GM20431 (cell line): ENCODE measurements around the gene UBFD1.
"Not testable (repeated sequence)": the region's sequence is repeated elsewhere in the genome, so short reads cannot be mapped to it uniquely, and the experiment has no call there.

Experiments
- in situ Hi-C: fragments of 300-500 bp; cut with MseI, MboI; formaldehyde crosslinking; loops from one replicate; pipeline ENCODE4 v1.15.0; 2020; ENCODE audit warnings: low sequenced_read_pairs; ENCODE audit not compliant: unreplicated experiment

Gene UBFD1

DNA sequence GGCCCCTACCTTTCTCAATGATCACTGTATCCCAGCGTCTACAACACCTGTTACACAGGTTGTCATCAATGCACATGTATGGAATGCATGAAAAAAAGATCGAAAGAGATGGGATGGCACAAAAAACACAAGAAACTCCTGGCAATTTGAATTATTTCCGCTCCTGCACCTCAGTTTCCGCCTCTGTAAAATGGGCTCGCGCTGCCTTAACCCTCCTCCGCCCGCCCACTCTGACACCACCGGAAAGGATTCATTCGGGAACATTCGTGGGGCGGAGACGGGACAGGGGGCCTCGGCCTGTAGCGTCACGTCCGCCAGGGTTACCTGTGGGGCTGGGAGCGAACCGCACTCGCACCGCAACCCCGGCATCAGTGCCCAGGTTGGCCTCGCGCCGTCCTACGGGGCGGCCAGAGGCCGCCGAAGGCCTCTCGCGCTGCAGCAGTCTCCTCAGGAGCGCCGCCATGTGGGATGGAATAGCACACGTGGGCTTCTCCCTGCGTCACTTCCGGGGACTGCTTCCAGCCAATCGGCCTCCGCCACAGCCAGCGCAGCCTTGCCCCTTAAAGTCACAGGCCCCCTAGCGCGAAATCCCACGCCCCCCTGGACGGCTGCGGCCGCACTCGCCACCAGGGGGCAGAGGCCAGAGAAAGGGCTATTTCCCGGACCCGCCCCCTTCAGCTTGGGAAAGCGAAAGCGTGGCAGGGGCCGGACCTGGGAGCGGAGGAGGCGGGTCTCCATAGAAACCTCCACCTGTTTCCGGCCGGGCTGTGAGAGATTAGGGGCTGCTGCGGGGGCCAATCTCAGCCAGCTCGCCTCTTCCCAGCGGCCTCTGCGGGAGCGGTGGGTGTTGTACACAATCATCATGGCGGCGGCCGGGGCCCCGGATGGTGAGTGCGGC lies at the start of gene UBFD1, which contains the start of gene EARS2:
Gene UBFD1 (plus strand): TSS at position 847 of the 898 bp plus-strand sequence. CDS start 16 bp downstream, at position 863.
Gene EARS2 (minus strand): TSS at position 470 of the 898 bp plus-strand sequence. CDS start 7 bp downstream, at position 463.
- in situ Hi-C loops = no loop called here

GRCh38 chr16:23508589-23509440 lies 48.7 kb upstream of the UBFD1 start:
- in situ Hi-C loops = no loop called here

- in situ Hi-C loops = no loop called here
These were observed 48.1 kb upstream of the UBFD1 start for GRCh38 chr16:23509441-23509754.

GRCh38 chr16:23509782-23510163 lies 47.8 kb upstream of the UBFD1 start:
- in situ Hi-C loops = no loop called here

- in situ Hi-C loops = no loop called here
These were observed 47.2 kb upstream of the UBFD1 start, which contains the start of gene GGA2 for GRCh38 chr16:23510164-23510914. Gene GGA2 (minus strand): TSS chr16:23510494. CDS start chr16:23510411, 83 bp downstream.

GRCh38 chr16:23510915-23511270 lies 46.6 kb upstream of the UBFD1 start:
- in situ Hi-C loops = not testable (repeated sequence)

- in situ Hi-C loops = no loop called here
These were observed 45.8 kb upstream of the UBFD1 start for GRCh38 chr16:23511731-23512130.

GRCh38 chr16:23512168-23512695 lies 45.3 kb upstream of the UBFD1 start:
- in situ Hi-C loops = no loop called here

DNA sequence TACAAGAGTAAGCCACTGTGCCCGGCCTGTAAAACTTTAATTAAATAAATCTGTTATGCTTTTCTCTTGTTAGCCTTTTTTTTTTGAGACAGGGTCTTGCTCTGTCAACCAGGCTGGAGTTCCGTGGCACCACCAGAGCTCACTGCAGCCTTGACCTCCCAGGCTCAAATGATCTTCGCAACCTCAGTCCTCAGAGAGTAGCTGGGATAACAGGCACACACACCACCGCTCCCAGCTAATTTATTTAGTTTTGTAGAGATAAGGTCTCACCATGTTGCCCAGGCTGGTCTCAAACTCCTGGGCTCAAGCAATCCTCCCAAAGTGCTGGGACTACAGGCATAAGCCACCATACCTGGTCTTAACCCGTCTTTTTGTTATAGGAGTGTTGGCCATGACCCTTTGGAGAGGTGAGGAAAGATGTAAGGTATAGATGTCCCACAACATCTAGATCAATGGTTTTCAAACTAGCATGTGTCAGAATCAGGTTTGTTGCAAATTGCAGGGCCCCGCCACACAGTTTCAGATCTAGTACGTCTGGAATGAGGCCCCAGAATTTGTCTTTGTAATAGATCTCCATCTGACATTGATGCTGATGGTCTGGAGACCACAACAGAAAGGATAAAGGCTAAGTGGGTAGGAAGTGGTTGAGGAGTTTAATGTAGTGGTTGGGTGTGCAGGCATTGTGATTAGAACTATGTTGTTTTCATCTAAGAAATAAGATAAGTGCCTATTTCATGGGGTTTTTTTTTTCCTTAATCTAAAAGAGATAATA lies 43.0 kb upstream of the UBFD1 start:
- in situ Hi-C loops = no loop called here

DNA sequence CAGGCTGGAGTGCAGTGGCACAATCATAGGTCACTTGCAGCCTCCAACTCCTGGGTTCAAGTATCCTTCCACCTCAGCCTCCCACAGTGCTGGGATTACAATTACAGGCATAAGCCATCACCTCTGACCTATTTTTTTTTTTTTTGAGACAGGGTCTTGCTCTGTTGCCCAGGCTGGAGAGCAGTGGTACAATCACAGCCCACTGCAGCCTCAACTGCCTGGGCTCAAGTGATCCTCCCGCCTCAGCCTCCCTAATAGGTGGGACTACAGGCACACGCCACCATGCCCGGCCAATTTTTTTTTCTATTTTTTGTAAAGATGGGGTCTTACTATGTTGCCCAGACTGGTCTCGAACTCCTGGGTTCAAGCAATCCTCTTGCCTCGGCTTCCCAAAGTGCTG lies 41.6 kb upstream of the UBFD1 start:
- in situ Hi-C loops = no loop called here

DNA sequence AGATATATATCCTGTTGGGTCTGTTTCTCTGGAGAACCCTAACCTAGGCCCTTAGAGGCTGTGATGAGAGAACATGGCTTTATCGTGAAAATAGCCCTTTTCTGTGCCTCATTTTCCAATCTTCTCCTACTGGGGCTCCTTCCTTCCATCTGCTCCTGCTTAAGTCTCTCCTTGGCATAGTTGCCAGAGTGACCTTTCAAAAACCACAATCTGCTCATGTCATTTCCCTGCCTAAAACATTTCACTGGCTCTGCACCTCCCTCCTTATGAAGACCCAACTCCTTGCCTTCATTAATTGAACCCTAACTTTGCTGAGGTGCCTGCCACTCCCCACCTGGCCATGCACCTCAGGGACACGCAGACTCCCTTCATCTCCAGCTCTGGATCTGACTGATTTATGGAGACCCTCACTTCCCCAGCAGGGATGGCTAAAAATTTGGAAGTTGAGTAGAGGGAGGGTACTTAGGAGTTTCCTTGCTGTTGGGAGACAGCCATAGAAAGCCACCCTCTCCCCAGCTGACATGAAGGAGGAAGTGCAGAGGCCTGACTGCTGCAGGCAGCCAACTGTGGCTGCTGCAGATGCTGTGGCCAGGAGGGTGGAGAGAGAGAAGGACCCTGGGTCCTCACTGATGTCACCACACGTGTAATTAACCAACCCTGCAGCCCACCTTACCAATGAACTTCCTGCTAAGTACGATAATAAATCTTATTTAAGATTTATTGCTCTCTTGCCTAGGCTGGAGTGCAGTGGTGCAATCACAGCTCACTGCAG lies 41.0 kb upstream of the UBFD1 start:
- in situ Hi-C loops = no loop called here

DNA sequence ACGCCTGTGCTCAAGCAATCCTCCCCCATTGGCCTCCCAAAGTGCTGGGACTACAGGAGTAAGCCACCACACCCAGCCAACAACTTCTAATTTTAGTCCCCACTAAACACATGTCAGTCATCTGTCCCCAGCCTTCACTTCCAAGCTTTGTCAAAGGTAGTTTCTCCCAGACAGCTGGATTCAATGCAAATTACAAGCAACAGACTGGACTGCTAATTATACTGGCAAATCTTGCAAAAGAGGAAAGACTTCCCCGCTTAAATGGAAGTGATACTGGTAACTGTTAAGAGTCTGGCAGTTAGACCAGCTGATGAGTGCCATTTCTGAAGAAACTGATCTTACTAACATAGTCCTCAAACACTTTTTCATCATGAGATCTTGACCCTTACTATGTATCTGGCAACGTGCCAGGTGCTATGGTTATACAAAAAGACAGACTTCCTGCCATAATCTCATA lies 39.1 kb upstream of the UBFD1 start:
- in situ Hi-C loops = no loop called here

DNA sequence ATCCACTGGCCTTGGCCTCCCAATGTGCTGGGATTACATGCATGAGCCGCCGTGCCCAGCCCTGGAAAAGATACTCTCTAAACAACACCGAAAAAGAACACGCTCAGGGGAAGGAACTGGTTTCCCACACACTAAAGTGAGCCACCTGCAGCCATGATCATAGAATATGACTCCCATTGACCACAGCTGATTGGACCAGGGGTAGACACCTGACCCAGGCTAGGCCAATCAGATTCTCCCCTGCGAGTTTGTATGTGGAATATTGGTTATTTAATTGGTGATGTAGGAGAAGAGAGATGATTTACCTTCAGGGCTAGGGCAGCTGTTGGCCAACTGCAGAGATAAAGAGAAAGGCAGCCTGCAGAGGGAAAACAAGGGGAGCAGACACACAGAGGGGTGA lies 38.2 kb upstream of the UBFD1 start:
- in situ Hi-C loops = no loop called here

GRCh38 chr16:23520500-23520899 lies 37.0 kb upstream of the UBFD1 start:
- in situ Hi-C loops = no loop called here

DNA sequence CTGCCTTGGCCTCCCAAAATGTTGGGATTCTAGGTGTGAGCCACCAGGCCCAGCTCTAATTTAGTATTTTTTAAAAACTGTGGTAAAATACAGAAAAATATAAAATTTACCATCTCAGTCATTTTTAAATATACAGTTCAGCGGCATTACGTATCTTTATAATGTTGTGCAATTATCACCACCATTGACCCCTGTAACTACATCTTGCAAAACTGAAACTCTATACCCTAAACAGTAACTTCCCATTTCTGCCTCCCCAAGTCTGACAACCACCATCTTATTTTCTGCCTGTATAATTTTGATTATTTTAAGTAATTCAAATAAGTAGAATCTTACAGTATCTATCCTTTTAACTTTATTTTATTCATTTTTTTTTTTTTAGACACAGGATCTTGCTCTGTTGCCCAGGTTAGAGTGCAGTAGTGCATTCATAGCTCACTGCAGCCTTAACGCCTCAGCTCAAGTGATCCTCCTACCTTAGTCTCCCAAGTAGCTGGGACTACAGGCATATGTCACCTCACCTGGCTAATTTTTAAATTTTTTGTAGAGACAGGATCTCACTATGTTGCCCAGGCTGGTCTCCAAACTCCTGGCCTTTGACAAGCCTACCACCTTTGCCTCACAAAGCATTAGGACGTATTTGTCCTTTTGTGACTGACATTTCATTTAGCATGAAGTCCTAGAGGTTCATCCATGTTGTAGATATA lies 36.3 kb upstream of the UBFD1 start:
- in situ Hi-C loops = no loop called here

- in situ Hi-C loops = no loop called here
These were observed 35.6 kb upstream of the UBFD1 start for GRCh38 chr16:23521965-23522364.

DNA sequence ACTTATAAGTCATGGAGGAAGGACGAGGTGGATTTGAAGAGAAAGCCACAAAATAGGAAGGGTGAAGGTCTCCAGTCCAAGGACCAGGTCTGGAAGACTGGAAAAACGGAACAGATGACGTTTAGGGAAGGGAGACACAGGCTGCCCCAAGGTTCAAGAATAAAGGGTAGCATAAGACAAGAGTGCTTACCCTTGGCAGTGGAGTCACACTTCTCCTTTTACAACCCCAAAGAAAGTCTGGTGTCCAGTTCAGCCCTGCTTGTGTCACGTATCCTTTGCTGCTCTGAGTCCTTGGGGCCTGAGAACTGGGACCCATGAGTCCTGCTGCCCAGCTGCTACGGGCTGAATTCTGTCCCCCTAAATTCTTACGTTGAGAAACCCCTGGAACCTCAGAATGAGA lies 34.2 kb upstream of the UBFD1 start:
- in situ Hi-C loops = no loop called here

GRCh38 chr16:23523876-23524385 lies 33.6 kb upstream of the UBFD1 start:
- in situ Hi-C loops = no loop called here
